GM12873 (cell line): ENCODE data around the gene SHC2.

Experiments used
- TF ChIP-seq, protein P1 (sequence below): IDR thresholded peaks from 2 replicates; pipeline ENCODE4 v1.5.1; 2012; ENCODE audit warnings: low read depth, mild to moderate bottlenecking, moderate library complexity, low read length, control low read depth; ENCODE audit not compliant: insufficient read depth; ENCODE audit errors: missing control alignments

The SHC2 gene, protein sequence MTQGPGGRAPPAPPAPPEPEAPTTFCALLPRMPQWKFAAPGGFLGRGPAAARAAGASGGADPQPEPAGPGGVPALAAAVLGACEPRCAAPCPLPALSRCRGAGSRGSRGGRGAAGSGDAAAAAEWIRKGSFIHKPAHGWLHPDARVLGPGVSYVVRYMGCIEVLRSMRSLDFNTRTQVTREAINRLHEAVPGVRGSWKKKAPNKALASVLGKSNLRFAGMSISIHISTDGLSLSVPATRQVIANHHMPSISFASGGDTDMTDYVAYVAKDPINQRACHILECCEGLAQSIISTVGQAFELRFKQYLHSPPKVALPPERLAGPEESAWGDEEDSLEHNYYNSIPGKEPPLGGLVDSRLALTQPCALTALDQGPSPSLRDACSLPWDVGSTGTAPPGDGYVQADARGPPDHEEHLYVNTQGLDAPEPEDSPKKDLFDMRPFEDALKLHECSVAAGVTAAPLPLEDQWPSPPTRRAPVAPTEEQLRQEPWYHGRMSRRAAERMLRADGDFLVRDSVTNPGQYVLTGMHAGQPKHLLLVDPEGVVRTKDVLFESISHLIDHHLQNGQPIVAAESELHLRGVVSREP

DNA sequence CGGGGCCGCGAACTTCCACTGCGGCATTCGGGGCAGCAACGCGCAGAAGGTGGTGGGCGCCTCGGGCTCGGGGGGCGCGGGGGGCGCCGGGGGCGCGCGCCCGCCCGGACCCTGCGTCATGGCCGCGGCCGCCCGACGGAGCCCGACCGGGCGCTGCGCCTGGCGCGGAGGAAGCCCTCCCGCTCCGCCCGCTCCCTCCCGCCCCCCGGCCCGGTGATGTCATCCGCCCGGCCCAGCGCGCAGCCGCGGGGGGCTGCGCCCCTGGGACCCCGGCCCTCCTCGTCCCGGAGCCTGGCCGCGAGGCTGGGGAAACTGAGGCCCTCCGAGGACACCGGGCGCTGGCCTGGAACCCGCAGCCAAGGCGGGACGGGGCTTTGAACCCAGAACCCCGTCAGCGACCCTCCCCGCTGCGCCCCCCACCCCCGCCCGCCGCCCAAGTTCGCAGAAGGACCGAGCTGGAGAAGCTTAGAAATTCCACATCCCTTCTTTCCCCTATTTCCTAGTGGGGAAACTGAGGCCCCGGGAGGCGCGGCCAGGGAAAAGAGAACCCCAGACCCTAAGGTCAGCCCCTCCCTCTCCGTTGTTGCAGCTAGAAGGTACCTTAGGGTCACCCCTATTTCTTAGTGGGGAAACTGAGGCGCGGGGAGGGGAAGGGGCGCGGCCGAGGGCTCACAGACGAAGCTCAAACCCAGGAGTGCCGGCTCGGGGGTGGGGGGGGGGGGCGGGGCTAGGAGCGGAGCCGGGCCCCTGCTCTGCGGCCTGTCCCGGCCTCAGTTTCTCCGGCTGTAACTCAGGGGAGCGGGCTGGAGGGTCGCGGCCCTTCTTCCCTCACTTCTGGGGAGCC, at the start of gene SHC2:
TSS of gene SHC2 (minus strand) at position 157 of the 844 bp plus-strand sequence. CDS start at position 120, 37 bp downstream.
- TF ChIP-seq, protein P1, sequence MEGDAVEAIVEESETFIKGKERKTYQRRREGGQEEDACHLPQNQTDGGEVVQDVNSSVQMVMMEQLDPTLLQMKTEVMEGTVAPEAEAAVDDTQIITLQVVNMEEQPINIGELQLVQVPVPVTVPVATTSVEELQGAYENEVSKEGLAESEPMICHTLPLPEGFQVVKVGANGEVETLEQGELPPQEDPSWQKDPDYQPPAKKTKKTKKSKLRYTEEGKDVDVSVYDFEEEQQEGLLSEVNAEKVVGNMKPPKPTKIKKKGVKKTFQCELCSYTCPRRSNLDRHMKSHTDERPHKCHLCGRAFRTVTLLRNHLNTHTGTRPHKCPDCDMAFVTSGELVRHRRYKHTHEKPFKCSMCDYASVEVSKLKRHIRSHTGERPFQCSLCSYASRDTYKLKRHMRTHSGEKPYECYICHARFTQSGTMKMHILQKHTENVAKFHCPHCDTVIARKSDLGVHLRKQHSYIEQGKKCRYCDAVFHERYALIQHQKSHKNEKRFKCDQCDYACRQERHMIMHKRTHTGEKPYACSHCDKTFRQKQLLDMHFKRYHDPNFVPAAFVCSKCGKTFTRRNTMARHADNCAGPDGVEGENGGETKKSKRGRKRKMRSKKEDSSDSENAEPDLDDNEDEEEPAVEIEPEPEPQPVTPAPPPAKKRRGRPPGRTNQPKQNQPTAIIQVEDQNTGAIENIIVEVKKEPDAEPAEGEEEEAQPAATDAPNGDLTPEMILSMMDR = no peak

DNA sequence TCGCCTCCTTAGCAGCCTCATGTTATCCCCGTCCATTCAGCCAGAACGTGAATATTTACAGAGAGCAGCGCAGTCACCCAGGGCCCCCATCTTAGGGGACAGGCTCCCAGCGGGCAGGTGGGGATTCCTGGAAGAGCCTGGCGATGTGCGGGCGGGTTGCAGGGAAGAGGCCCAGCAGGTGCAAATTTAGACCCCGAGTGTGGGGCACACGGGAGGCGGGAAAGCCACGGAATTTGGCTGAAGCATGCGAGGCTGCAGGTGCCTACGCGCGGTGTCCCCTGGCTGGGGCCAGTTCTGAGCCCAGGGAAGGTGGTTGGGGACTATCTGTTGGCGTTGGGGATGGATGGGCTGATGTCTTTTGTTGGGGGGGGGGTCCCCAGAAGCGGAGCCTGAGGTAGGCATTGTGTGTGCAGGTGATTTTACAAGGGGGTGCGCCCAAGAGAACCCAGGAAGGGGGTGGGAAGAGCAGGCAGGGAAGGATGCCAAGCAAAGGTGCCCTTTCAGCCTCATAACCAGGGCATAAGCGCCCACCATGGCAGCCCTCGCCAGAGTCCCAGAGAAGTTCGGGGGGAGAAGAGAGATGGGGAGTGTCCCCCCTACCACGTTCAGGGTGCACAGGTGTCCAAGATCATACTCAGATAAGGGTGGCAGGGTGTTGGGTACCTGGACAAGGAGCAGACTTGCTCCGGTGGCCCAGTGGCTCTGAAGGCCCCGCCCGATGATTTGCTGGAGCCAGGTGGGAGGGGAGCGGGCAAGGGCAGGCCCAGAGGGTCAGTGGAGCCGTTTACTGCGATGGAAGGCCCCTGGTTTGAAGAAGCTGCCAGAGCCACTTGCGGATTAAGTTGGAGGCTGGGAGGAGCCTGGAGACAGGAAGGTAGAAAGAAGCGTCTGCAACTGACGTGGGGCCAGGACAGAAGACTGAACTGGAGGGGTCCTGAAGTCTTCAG, 47.6 kb upstream of the SHC2 start:
- TF ChIP-seq, protein P1 = no peak

DNA sequence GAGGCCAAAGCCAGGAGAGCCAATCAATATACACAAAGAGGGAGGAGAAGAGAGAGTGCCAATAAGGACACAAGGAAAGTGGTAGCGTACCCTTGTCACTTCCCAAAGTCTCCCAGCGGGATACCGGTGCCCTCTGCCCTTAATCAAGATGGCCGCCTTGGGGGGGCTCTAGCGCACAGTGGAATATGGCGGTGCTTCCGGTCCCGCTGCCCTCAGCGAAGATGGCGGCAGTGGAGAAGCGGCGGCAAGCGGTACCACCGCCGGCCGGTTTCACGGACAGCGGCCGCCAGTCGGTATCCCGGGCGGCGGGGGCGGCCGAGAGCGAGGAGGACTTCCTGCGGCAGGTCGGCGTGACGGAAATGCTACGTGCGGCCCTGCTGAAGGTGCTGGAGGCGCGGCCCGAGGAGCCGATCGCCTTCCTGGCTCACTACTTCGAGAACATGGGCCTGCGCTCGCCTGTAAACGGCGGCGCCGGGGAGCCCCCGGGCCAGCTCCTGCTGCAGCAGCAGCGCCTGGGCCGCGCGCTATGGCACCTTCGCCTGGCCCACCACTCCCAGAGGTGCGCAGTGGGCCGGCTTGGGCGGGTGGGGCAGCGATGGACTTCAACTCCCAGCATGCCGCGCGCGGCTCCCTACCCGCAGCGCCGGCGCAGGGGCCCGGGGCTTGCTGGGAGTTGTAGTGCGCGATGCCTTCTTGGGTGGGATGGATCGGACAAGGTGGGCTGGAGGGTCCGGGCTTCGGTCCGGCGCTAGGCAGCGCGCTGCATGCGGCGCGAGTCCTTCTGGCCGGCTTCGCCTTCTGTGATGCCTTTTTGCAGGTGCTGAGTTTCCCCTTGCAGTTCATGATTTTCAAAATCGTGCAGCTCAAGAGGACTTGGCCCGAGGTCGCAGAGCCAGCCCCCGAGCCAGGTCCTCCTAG, 46.7 kb upstream of the SHC2 start, which contains the start of gene TPGS1:
TSS of gene TPGS1 (plus strand) at position 212 of the 918 bp plus-strand sequence. CDS start at position 222, 10 bp downstream.
- TF ChIP-seq, protein P1 = no peak

DNA sequence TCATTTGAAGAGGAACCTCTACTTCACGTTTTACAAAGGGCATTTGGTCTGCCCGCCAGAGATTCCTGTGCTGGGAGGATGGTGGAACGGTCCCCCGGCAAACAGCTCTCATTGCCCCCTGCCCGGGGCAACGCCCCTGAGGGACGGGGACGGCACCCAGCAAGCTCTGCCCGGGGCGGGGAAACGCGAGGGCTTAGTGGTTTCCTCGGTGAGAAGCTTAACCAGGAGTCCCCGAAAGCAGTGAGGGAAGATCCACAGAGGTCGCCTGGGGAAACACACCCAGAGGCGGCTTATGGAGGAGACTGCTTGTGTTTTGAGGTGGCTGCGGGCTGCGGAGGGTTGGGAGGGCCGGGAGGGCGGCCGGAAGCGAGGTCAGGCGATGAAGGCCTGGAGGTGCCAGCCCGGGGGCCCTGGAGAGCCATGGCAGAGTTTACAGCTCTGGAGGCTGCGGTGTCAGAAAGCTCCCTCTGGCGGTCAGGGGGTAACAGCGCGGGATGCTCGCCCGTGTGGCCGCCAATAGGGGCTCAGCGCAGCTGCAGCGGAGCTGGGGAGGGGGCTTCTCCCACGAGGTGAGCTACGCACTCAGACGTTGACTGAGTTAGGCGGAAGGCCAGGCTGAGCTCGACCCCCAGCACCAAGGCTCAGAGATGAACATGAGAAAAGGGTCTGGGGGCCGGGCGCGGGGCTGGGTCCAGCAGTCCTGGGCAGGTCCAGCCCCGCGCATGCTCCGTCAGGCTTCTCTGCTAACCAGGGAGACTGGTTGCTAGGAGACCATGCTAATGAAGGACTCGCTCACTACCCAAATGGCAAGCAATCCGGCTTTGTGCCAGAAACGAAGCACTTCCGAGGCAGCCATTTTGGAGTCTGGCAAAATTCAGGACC, 45.8 kb upstream of the SHC2 start:
- TF ChIP-seq, protein P1 = peak; percentile 98

DNA sequence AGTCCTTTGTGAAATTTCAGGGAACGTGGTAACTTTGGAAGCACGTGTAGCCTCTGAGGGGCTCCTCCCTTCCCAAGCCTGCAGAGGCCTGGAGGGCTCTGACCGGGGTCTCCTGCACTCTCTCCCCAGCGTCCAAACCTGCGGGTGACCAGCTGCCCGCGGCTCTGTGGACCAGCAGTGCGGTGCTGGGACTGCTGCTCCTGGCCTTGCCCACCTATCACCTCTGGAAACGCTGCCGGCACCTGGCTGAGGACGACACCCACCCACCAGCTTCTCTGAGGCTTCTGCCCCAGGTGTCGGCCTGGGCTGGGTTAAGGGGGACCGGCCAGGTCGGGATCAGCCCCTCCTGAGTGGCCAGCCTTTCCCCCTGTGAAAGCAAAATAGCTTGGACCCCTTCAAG, 43.8 kb upstream of the SHC2 start:
- TF ChIP-seq, protein P1 = no peak
